Osteocyte (in vitro differentiated cells): ENCODE data around the gene FBXW4. TPM values are rescaled to one million over a fixed set of nuclear protein-coding genes. Genes with fewer than 3 reads are reported as not detected.

ENCODE experiments used
- DNase-seq: peaks from one replicate; pipeline ENCODE4 v3.0.0; 2021; ENCODE audit warnings: mixed read lengths; ENCODE audit not compliant: unreplicated experiment; ENCODE audit errors: extremely low spot score
- H3K27ac Mint-ChIP-seq: one replicate; pipeline ENCODE4 v1.8.0; 2021; ENCODE audit warnings: mild to moderate bottlenecking, mixed read lengths; ENCODE audit not compliant: unreplicated experiment
- H3K27me3 Mint-ChIP-seq: one replicate; pipeline ENCODE4 v1.8.0; 2021; ENCODE audit warnings: mixed read lengths; ENCODE audit not compliant: unreplicated experiment
- H3K36me3 Mint-ChIP-seq: one replicate; pipeline ENCODE4 v1.8.0; 2021; ENCODE audit warnings: mixed read lengths; ENCODE audit not compliant: unreplicated experiment
- H3K4me1 Mint-ChIP-seq: one replicate; pipeline ENCODE4 v1.8.0; 2021; ENCODE audit warnings: mixed read lengths; ENCODE audit not compliant: unreplicated experiment
- H3K4me3 Mint-ChIP-seq: one replicate; pipeline ENCODE4 v1.8.0; 2021; ENCODE audit warnings: mild to moderate bottlenecking, moderate library complexity, mixed read lengths; ENCODE audit not compliant: unreplicated experiment
- H3K9me3 Mint-ChIP-seq: one replicate; pipeline ENCODE4 v1.8.0; 2021; ENCODE audit warnings: mixed read lengths; ENCODE audit not compliant: unreplicated experiment
- CTCF ChIP-seq: fragments of 200-600 bp; sonication (generic); IDR thresholded peaks from 2 replicates; pipeline ENCODE4 v1.5.0; 2021; ENCODE audit warnings: antibody characterized with exemption, mild to moderate bottlenecking, moderate library complexity
- total RNA-seq: library from RNA; stranded (reverse); gene quantifications from 2 replicates; pipeline ENCODE4 v1.2.1, GENCODE V29; 2021

Gene FBXW4
- total RNA-seq, 1 donor from 2014 or later: 44.6 TPM

GRCh38 chr10:101612086-101612485 is 82.9 kb downstream of the FBXW4 start:
- no peak for TF ChIP-seq CTCF
- no peak overlapping the region for H3K4me3 Mint-ChIP-seq
- no peaks in the 10 kb centered on the region for H3K27me3 Mint-ChIP-seq
- no peak overlapping the region for H3K27ac Mint-ChIP-seq
- H3K4me1 Mint-ChIP-seq: peaks cover 9% of the 10 kb centered on the region
- peaks cover 13% of the 10 kb centered on the region for H3K36me3 Mint-ChIP-seq
- no peaks in the 10 kb centered on the region for H3K9me3 Mint-ChIP-seq
- no peak for DNase-seq

- Mint-ChIP-seq H3K36me3 (peaks cover 12% of the 10 kb centered on the region), H3K4me1 (peaks cover 9% of the 10 kb centered on the region), H3K9me3 (no peaks in the 10 kb centered on the region), H3K27ac (no peak overlapping the region), H3K27me3 (no peaks in the 10 kb centered on the region), H3K4me3 (no peak overlapping the region)
- no peak for TF ChIP-seq CTCF
- DNase-seq: no peak
These were observed 83.7 kb downstream of the FBXW4 start for GRCh38 chr10:101611096-101611905.

DNA sequence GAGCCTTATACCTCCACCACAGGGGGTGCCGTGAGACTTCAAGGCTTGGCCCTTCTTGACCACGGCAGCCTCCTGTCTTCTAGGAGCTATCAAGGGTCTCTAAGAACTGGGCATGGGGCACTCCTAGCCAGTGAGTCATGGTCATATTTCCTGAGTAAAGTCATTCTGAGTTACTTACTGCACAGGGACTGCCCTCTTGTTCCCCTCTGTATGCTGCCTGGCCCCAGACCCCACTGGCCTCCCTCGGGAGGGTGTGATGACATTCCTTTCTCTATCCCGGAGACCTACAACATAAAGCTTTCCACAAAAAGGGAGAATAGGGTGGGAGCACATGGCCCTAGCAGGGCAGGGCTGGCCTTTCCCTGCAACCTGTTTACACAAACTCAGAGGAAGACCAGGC is 85.5 kb downstream of the FBXW4 start:
- no peaks in the 10 kb centered on the region for H3K9me3 Mint-ChIP-seq
- H3K4me1 Mint-ChIP-seq: peaks cover 3% of the 10 kb centered on the region
- H3K27me3 Mint-ChIP-seq: no peaks in the 10 kb centered on the region
- DNase-seq: no peak
- peaks cover 12% of the 10 kb centered on the region for H3K36me3 Mint-ChIP-seq
- TF ChIP-seq CTCF: no peak
- H3K27ac Mint-ChIP-seq: no peak overlapping the region
- H3K4me3 Mint-ChIP-seq: no peak overlapping the region

DNA sequence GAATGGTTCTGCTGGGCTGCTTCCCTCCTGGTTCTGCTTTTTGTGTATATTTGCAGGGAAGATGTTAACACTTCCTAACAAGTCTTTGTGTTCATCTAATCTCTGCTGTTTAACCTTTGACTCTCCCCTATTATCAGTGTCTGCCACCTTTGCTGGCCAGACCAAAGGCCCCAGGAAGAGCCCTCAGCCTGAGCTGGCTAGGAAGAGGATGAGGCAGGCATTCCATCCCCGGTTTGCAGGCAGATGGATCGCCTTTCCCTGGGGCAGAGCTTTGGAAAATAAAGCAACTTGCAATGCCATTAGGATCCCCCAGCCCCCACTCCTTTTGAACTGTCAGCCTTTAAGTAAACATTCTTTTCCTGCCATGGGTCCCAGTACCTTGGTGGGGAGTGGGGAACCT is 87.8 kb downstream of the FBXW4 start:
- peaks cover 16% of the 10 kb centered on the region for H3K36me3 Mint-ChIP-seq
- no peak overlapping the region for H3K4me3 Mint-ChIP-seq

More for the DNA sequence above, 87.8 kb downstream of the FBXW4 start:
- DNase-seq: no peak
- H3K27me3 Mint-ChIP-seq: no peaks in the 10 kb centered on the region
- no peak overlapping the region for H3K27ac Mint-ChIP-seq
- H3K4me1 Mint-ChIP-seq: peaks cover 3% of the 10 kb centered on the region
- TF ChIP-seq CTCF: no peak
- no peaks in the 10 kb centered on the region for H3K9me3 Mint-ChIP-seq
